Neural crest cell (in vitro differentiated cells): ENCODE measurements around the gene ETNK2. TPM values are rescaled to one million over a fixed set of nuclear protein-coding genes. Genes with fewer than 3 reads are reported as not detected.
A peak's percentile ranks its signal among the peaks of the same experiment; 100 is the strongest.

ENCODE experiments used
- DNase-seq: peaks from one replicate; pipeline ENCODE4 v3.0.0; 2021; ENCODE audit warnings: low read depth, mixed read lengths, low spot score
- H3K27ac Mint-ChIP-seq: one replicate; pipeline ENCODE4 v1.8.0; 2021; ENCODE audit warnings: mild to moderate bottlenecking, mixed read lengths; ENCODE audit not compliant: unreplicated experiment
- H3K27me3 Mint-ChIP-seq: 2 replicates; pipeline ENCODE4 v1.8.0; 2021; ENCODE audit warnings: low read depth, mild to moderate bottlenecking, mixed read lengths
- H3K36me3 Mint-ChIP-seq: 2 replicates; pipeline ENCODE4 v1.8.0; 2021; ENCODE audit warnings: low read depth, mild to moderate bottlenecking, mixed read lengths
- H3K4me1 Mint-ChIP-seq: 2 replicates; pipeline ENCODE4 v1.8.0; 2021; ENCODE audit warnings: mixed read lengths
- H3K4me3 Mint-ChIP-seq: one replicate; pipeline ENCODE4 v1.8.0; 2021; ENCODE audit warnings: mild to moderate bottlenecking, mixed read lengths
- H3K9me3 Mint-ChIP-seq: 2 replicates; pipeline ENCODE4 v1.8.0; 2021; ENCODE audit warnings: mixed read lengths
- total RNA-seq: library from RNA; stranded (reverse); gene quantifications from 2 replicates; pipeline ENCODE4 v1.2.1, GENCODE V29; 2021
- TF ChIP-seq, protein P1 (sequence below): fragments of 200-600 bp; sonication (generic); conservative IDR thresholded peaks from 2 replicates; pipeline ENCODE4 v1.5.0; 2021; ENCODE audit warnings: antibody characterized with exemption, mild to moderate bottlenecking

Gene ETNK2
- total RNA-seq, 1 donor from 2014 or later = 14.5 TPM

DNA sequence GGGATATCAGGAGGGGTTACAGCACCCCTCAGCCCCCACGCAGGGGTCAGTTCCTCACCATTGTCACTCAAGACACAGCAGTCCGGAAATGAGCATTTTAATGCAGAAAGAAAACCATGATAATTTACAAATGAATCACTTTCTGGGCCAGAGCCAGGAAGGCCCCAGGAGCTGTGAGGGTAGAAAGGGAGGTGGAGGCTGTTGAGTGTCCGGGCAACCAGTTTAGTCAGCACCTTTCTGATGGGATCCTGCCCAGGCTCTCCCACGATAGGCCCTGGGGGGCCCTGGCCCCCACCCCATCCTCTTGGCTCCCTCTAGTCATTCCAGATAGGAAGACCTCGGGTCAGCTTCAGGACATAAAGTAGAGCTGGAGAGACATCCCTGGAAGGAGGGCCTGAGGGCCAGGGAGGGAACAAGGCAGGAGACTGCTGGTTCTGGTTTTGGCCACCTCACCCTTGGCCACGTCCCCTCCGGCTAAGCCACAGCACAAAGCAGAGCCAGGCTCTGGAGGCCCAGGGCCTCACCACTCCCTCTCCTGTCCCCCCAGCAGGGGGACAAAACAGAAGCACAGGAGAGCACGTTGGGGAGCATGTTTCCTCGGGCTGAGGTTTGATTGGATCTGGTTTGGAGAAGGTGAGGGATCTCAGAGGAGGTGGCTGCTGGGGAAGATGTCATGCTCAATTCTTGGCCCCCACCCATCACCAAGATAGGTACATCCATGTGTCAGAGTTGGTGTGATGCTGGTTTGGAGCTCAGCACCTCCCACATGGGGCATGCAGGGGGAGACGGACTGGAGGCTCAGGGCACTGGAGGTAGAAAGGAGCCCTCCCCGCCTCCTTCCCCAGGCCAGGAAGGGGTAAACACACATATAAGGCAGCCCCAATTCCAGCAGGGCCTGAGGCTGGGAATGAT, 20.6 kb downstream of the ETNK2 start:
- DNase-seq = no peak
- Mint-ChIP-seq H3K27ac (peak overlapping the region; percentile 43), H3K4me3 (peak overlapping the region; percentile 44)

DNA sequence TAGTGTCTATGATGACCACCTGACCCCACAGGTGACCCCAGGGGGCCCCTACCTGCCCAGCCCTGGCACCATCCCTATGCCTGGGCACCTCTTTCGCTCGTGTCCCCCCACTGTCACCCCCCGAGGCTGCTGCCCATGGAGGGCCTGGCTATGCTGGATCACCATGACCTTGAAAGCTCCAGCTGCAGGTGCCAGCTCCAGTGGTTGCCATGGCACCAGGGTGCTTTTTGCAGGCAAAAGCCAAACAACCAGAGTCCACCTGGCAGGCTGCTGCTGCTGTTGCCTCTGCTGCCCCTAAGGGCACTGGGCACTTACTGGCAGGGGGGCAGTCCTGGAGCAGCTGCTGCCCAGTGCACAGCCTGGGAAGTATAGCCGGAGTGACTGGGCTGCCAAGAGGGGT, 21.7 kb downstream of the ETNK2 start:
- peaks cover 3% of the 10 kb centered on the region for H3K36me3 Mint-ChIP-seq

More for the DNA sequence above, 20.6 kb downstream of the ETNK2 start:
- TF ChIP-seq, protein P1, sequence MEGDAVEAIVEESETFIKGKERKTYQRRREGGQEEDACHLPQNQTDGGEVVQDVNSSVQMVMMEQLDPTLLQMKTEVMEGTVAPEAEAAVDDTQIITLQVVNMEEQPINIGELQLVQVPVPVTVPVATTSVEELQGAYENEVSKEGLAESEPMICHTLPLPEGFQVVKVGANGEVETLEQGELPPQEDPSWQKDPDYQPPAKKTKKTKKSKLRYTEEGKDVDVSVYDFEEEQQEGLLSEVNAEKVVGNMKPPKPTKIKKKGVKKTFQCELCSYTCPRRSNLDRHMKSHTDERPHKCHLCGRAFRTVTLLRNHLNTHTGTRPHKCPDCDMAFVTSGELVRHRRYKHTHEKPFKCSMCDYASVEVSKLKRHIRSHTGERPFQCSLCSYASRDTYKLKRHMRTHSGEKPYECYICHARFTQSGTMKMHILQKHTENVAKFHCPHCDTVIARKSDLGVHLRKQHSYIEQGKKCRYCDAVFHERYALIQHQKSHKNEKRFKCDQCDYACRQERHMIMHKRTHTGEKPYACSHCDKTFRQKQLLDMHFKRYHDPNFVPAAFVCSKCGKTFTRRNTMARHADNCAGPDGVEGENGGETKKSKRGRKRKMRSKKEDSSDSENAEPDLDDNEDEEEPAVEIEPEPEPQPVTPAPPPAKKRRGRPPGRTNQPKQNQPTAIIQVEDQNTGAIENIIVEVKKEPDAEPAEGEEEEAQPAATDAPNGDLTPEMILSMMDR = no peak
- Mint-ChIP-seq H3K27me3 (no peaks in the 10 kb centered on the region), H3K4me1 (peaks cover 36% of the 10 kb centered on the region), H3K36me3 (peaks cover 3% of the 10 kb centered on the region), H3K9me3 (no peaks in the 10 kb centered on the region)

DNA sequence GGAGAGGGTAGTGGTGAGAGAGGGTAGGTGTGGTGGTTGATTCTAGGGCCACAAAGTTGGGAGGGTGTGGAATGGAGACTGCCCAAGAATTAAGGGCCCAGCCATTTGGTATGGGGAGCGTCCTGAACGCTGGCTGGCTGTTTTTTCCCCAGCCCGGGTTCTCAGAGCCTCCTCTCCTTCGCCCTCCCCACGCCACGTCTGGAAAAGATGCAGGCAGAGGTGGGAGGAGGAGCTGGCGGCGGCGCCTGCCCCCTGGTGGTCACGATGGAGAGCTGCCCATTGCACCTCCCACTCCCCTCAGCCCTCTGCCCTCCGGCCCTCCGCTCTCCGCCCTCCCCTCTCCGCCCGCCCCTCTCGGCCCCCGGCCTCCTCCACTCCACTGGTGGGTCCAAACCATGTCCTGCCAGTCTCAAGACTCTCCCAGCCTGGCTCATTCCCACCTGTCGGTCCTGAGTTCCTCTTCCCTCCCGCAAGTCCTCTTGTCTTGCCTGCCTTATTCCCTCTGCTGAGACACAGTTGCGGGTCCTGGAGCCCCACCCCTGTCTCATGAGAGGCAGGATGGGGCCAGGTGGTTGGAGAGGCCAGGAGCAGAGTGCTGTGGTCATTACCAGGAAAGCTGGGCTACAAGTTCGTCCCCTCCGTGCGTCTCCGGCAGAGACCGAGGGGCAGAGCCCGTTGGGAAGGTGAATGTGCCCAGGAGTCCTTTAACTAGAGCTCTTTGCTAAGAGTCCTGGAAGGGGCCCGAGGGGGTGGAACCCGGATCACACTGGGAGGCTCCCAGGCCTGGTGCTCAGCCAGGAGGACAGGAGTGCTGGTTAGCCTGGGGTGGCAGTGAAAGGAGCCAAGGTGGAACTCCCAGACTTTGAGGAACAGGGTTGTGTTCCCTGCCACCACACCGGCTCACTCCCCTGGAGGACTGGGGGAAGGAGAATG, 22.6 kb downstream of the ETNK2 start:
- peak; percentile 70 for DNase-seq
- peaks cover 42% of the 10 kb centered on the region for H3K4me1 Mint-ChIP-seq
- H3K4me3 Mint-ChIP-seq = peak overlapping the region; percentile 38
- no peaks in the 10 kb centered on the region for H3K27me3 Mint-ChIP-seq
- TF ChIP-seq, protein P1 = peak; percentile 92
- peaks cover 6% of the 10 kb centered on the region for H3K36me3 Mint-ChIP-seq
- peak overlapping the region; percentile 67 for H3K27ac Mint-ChIP-seq
- H3K9me3 Mint-ChIP-seq = no peaks in the 10 kb centered on the region

More for the DNA sequence above, 21.7 kb downstream of the ETNK2 start:
- no peaks in the 10 kb centered on the region for H3K27me3 Mint-ChIP-seq
- no peak for DNase-seq
- TF ChIP-seq, protein P1 = no peak
- H3K27ac Mint-ChIP-seq = no peak overlapping the region
- H3K4me3 Mint-ChIP-seq = no peak overlapping the region
- H3K9me3 Mint-ChIP-seq = no peaks in the 10 kb centered on the region
- H3K4me1 Mint-ChIP-seq = peaks cover 42% of the 10 kb centered on the region

DNA sequence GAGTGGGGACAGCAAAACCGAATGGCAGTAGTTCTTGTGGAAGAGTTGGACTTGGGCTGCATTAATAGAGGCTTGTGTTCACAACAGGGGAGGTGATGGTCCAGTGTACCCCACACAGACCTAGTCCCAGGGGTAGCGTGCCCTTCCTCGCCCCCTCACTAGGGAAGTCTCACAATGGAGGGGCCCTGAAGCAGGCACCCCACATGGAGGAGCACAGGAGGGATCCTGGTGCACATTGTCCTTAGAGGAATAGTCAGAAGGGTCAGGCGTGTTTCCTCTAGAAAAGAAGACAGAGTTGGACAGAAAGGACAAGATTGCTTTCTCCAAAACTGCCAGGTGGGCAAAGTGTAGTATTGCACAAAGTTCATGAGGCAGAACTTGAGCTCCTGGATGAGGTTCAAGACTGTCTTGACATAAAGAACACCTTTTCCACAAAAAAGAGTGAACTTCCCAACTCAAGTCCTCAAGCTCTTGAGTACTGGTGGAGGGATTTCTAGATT, 23.3 kb downstream of the ETNK2 start:
- no peaks in the 10 kb centered on the region for H3K27me3 Mint-ChIP-seq
- TF ChIP-seq, protein P1 = no peak
- H3K4me1 Mint-ChIP-seq = peaks cover 42% of the 10 kb centered on the region
- peak overlapping the region; percentile 38 for H3K4me3 Mint-ChIP-seq
- H3K9me3 Mint-ChIP-seq = no peaks in the 10 kb centered on the region
- peaks cover 10% of the 10 kb centered on the region for H3K36me3 Mint-ChIP-seq
- no peak for DNase-seq
- H3K27ac Mint-ChIP-seq = no peak overlapping the region

DNA sequence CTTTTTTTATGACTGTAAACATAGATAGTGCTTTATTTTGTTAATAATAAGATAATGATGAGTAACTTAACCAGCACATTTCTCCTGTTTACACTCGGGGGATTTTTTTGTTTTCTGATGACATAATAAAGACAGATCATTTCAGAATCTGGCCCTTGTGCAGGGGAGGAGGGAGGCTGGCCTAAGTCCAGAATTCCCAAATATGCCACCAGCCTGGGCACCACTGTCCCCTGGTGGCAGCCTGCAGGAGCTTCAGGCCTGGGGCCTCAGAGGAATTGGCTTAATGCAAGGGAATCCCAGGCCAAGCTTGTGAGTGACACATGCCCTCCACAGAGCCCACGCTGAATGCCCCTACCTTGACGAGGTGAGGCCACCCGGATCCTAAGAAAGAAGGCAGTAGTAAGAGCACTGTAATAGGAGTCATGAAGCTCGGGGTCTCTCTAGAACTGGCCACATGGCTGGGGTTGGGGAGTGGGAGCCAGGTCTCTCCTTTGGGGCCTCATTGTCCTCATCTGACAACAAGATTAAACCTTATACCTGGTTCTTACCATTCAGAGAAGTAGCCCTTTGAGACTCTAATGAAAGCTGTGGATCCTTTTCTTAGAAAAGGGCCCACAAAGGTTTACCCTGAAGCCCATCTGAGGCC, 24.1 kb downstream of the ETNK2 start:
- TF ChIP-seq, protein P1 = peak; percentile 92
- Mint-ChIP-seq H3K27ac (peak overlapping the region; percentile 43), H3K27me3 (no peaks in the 10 kb centered on the region), H3K4me1 (peaks cover 47% of the 10 kb centered on the region), H3K9me3 (no peaks in the 10 kb centered on the region), H3K36me3 (peaks cover 14% of the 10 kb centered on the region), H3K4me3 (peak overlapping the region; percentile 58)
- DNase-seq = peak; percentile 62
